Measurements from ENCODE around the gene NACAD. TPM values are rescaled to one million over a fixed set of nuclear protein-coding genes. Genes with fewer than 3 reads are reported as not detected.

The NACAD gene
- total RNA-seq, 1 experiment from 2014 or later, result 0.08 TPM

DNA sequence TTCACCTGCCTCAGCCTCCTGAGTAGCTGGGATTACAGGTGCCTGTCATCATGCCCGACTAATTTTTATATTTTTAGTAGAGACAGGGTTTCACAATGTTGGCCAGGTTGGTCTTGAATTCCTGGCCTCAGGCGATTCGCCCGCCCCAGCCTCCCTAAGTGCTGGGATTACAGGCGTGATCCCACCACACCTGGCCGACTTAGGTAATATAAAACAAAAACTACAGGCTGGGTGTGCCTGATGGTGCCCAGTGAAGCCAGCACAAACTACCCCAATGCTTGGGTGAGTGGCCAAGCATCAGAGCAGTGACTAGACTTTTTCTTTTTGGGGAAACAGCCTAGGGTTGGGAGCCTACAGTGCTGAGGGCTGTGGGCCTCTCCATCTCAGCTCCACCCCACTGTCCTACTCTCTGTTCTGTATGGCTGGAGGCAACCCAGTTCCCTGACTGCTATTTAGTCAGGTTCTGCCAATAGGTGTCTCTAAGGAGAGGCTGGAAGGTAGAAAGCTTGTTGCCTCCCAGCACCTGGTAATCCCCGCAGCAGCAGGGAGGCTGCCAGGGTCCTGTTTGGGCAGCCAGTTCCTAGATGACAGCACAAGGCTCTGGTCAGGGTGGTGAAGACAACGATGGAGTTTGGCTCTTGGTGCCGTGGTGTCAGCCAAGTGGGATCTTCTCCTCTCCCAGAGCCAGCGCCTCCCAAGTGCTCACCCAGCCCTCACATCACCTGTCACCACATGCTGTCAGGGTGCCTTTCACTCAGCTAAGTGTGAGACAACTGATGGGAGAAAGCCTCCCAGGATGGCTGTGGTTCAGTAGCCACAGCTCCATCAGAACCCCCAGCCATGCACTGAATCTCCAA is 10.4 kb upstream of the NACAD start:
- DNase-seq (ENCODE audit: low read depth), result no peak

- no peak for DNase-seq (ENCODE audit: low read depth)
These were observed 4.1 kb upstream of the NACAD start for GRCh38 chr7:45092931-45093235.

DNA sequence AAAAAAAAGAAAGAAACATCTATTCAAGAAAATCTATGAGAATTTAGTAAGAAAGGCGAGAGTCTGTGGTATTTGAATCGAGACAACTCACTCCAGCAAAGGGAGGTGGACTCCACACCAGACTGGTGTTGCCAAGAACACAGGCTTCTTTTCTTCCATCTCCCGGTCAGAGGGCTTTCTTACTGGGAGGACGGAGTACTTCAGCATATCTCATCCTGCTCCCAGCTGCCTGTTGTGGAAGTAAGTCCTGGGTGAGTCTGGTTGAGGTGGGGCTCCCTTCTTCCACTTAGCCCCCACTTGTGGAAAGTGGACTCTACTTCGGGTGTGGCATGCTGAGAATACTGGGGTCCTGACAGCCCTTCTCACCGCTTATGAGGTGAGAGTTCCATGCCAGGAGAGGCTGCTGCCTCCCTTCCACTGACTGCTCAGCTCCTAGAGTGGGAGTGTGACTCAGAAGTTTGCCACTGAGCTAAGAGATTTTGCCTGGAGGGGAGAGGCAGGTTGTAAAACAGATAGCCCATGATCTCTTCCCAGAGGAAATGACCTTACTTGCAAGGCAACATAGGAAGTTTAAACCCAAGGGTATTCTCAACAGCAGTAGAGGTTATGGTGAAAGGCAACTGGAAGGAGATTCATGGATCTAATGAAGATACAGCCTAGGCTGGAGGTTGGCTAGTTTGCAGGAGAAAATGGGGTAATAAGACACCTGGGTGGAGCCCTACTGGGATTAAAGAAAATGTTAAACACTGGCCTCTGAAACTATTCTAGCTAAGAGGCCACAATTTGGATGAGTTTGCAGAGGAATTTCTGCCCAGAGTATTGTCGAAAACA is 3.5 kb upstream of the NACAD start:
- DNase-seq (ENCODE audit: low read depth), result peak; percentile 70

GRCh38 chr7:45089341-45089891 is 647 bp upstream of the NACAD start:
- peak; percentile 44 for DNase-seq (ENCODE audit: low read depth)

DNA sequence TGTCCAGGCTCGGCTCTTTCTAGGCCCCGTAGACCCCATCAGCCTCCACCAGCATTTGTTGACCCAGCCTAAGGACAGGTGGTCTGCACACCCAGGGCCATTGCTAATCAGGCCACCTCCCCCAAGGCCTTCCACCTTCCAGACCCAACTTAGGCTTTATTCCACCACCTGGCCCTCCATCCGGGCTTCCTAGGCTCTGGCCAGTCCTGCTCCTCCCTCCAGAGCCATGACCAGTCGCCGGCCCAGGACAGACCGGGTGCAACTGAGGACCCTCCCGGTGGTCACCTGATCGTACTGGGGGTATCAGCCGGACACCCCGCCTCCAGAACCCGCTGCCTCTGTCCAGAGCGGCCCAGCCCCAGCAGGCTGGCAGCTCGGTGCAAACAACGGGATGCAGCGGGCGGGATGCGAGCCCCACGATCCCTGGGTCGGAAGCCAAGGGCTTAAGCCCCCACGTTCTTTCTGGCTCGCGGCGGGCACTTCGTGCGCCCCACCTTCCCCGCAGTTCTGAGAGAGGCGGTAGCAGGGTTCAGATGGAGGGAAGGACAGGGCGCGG is 545 bp downstream of the NACAD start:
- DNase-seq (ENCODE audit: low read depth), result no peak

DNA sequence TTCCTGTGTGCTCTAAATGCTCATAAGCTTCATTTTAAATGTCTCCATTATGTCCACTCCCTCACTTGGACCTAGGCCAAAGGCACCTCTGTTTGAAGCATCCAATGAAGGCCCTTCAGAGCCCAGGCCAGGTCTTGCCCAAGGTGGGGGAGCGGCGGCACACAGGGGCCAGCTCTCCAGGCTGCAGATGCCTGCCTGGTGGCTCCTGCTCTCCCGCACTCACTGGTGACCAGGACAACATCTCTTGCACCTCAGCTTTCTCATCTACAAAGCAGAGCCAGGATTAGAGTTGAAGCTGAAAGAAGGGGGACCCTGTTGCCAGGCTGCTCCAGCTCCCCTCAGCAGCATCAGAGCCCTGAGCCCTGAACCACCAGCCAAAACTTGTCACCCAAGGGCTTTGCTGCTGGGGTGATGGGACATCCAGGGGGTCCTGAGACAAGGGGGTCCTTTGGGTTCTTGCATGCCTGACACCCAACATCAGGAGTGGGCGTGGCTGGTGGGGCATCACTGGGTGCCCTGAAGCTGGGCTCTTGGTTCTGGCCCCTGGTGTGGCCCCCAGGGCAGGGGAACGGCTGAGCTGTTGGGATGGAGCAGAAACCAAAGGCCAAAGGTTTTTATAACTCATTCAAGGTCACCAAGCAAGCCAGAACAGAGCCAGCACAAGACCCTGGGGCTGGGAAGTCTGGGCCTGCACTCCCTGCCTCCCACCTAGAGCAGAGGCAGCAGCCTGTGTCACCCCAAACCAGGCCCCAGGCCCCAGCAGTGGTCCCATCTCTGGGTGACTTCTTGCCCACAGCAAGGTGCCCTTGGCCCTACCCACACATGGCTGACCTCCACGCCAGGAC is 1.2 kb downstream of the NACAD start:
- DNase-seq (ENCODE audit: low read depth), result no peak

DNA sequence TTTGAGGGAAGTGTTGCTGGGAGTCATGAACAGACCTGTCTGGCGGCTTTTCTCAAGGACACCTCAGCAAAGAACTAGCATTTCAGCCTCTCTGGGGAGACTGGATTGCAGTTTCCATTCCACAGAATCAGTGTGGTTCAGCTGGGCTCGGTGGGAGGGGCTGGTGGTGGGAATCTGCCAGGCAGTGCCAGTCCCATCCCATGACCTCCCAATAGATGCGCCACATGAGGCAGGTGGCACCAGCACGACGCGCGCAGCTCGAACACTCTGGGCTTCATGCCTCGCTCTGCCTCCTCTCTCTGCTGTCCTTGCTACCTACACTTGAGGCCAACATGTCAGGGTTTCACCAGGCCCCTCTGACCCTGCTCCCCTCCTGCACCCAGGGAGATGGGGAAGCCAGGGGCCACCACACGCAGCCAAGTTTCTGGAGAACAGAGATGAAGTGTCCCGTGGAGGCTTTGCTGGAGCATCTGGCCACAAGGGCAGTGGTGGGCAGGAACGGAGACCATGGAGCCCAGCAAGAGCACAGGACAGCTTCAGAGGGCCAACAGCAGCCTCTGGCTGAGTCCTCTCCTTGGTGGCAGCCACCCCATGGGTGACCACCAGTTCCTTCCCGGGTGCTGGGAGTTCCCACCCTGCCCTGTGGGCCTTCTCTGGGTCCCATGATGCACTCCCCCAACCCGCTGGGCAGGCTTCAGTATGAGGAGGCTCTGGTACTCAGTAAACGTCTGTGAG is 2.3 kb downstream of the NACAD start:
- no peak for DNase-seq (ENCODE audit: low read depth)

DNA sequence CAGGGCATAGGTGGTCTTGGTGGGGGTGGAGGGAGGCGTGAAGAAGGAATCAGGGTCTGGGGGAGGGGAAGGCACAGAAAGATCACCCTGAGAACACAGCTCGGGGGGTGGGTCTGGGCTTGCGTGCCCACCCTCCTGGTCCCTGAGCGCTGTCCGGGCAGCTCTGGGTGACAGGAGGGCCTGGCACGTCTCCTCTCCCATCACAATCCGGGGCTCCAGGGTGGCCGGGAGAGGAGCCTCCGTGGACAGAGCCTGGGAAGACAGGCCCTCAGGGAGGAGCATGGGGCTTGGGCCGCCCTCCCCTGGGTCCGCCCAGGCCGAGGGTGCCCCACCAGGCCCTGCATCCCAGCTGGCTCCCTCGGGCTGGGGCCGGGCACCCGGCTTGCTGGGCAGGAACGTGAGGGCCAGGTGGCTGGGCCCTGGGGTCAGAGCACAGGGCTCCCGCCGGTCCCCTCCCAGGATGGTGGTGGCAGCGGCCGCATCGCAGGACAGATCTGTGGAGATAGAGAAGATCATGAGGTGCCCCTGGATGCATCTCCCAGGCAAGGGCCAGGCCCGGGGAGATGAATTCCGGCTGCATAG is 3.1 kb downstream of the NACAD start:
- DNase-seq (ENCODE audit: low read depth), result no peak

DNA sequence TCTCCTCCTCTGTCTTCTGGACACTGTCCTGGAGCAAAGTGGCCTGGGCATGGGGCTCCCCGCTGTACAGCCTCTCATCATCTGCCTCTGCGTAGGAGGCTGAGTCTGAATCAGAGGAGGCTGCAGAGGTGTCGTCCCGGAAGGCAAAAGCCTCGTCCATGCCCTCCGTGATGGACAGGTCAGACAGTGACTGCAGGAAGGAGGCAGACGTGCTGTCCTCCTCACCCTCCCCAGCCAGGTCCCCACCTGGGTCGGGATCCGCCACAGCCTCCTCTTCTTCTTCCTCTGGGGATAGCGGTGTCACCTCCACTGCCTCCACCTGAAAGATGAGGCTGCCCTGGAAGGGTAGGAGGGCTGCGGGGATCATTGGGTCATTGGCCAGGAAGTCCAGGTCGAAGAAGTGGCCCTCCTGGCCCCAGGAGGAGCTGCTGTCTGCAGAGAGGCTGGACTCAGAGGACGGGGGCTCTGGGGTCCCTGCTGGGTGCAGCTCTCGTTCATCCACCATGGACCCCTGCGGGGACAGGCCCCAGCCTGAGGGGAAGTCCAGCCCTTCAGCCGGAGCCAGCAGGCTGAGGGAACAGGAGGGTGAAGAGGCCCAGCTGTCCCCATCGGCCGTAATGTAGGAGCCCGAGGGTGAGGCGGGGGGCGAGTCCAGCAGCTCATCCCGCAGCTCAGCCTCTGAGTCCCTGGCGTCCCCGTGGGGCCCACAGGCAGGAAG is 3.7 kb downstream of the NACAD start:
- no peak for DNase-seq (ENCODE audit: low read depth)

DNA sequence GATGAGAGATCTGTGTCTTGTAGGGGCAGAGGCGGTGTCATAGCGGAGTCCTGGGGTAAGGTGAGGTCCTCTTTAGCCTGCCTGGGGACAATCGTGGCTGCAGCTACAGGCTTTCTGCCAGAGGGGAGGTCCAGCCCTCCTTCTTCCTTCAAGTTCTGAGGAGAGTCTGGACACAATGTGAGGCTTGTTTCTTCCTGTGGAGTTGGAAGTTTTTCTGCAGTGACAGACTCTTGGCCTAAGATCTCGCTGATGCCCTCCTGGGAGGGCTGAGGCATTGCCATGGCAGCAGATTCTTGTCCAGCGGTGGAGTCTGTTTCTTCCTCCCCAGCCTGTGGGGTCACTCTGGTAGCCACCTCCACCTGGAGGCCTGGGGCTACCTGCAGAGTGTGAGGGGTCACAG is 4.4 kb downstream of the NACAD start:
- no peak for DNase-seq (ENCODE audit: low read depth)

GRCh38 chr7:45082831-45083331 is 5.9 kb downstream of the NACAD start:
- no peak for DNase-seq (ENCODE audit: low read depth)

DNA sequence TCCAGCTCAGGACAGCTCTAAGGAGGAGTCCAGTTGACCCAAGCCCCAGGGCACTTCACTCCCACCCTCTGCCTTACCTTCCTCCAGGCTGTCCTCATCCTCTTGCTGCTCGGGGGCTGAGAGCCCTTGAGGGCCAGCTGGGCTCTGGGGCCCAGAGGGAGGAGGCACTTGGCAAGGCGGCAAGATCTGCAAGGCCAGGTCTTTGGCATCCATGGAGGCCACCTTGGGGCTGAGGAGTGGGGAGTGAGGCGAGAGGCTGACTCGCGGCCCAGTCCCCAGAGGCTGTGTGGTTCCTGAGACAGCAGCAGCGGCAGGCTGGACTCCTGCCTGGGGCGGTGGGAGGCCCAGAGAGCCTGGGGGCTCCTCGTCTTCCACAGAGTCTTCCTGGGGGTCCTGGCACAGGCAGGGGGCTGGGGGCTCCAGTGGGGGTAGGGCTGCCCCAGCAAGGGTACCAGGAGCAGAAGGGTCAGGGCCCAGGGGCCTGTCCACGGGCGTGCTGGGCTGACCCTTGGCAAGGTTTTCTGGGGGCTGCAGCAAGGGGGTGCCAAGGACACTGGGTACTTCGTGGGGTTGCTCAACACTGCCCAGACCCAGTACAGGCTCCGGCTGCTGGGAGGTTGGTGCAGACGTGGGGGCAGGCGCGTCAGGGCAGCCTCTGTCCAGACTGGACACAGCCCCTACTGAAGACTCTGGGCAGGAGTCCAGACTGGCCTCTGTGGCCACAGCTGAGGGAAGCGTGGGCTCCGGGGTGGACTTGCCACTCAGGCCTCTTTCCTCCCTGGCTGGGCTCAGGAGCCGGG is 6.5 kb downstream of the NACAD start:
- DNase-seq (ENCODE audit: low read depth), result no peak

- DNase-seq (ENCODE audit: low read depth), result no peak
These were observed 7.1 kb downstream of the NACAD start for GRCh38 chr7:45081670-45081974.

DNA sequence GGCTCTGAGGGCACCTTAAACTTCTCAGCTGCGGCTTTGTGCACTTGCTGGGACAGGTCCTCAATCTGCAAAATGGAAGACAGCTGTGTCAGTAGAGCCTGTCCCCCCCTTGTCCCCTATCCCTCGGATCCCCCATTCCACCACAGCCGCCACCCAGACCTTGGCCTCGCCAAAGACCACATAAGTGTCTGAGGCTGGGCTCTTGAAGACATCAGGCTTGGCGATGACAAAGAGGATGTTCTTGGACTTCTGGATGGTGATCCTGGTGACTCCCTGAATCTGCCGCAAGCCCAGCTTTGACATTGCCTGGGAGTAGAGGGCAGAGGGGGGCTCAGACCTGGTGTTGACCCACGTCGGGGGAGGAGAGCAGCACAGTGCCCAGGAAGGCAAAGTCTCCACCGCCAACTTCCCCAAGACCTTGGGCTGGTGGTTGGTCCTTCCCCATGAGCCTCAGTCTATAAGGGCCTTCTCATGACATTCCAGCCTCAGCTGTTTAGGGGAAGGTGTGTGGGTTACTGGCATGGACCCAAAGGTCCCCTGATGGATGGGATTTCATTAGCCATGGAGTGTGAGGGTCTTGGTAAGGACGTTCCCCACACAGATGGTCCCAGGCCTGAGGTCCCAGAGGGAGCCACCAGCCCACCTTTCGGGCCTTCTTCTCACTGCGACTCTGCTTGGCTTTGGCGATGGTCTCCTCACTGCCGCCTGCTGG is 7.7 kb downstream of the NACAD start:
- no peak for DNase-seq (ENCODE audit: low read depth)

- no peak for DNase-seq (ENCODE audit: low read depth)
These were observed 8.4 kb downstream of the NACAD start for GRCh38 chr7:45080265-45080957.

GRCh38 chr7:45078125-45078681 is 10.6 kb downstream of the NACAD start:
- DNase-seq (ENCODE audit: low read depth), result no peak

DNA sequence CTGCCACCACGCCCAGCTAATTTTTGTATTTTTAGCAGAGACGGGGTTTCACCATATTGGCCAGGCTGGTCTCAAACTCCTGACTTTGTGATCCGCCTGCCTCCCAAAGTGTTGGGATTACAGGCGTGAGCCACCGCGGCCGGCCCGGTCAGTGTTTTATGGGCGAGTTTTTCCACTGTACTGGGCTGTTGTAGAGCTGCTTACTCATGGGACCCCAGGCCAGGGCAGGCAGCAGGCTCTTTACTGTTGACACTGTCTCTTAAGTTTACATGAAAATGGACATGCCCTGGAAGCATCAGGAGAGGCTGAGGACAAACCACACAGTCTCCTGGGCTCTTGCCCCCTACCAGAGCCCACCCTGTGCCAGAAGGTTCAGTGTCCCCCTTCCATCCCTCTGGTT is 11.2 kb downstream of the NACAD start:
- DNase-seq (ENCODE audit: low read depth), result no peak

All from HT1080 (cell line).